ENCODE results near the gene HNRNPAB.
"Not testable (repeated sequence)": the region's sequence is repeated elsewhere in the genome, so short reads cannot be mapped to it uniquely, and the experiment has no call there.

The HNRNPAB gene

DNA sequence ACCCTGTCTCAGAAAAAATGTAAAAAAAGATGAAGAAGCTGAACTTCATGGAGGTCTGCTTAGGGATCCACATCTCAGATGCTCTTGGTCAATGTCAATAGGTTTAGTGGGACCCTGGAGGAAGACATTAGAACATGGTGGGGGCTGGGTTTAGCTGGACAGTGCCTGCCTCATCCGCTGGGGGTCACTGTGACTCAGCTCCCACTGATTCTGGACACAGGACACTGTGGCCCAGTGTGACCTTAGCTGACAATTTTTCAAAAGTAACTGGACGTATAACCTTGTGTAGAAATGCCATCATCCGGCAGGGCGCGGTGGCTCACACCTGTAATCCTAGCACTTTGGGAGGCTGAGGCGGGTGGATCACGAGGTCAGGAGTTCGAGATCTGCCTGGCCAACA is 7.3 kb upstream of the HNRNPAB start:
- DNase-seq (ENCODE audit: low read depth), result no peak

DNA sequence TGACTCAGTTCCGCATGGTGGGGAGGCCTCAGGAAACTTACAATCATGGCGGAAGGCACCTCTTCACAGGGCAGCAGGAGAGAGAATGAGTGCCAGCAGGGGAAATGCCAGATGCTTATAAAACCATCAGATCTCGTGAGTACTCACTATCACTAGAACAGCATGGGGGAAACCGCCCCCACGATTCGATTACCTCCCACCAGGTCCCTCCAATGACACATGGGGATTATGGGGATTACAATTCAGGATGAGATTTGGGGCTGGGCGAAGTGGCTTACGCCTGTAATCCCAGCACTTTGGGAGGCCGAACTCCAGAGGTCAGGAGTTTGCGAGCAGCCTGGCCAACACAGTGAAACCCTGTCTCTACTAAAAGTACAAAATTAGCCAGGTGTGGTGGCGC is 6.2 kb upstream of the HNRNPAB start:
- not testable (repeated sequence) for DNase-seq (ENCODE audit: low read depth)

DNA sequence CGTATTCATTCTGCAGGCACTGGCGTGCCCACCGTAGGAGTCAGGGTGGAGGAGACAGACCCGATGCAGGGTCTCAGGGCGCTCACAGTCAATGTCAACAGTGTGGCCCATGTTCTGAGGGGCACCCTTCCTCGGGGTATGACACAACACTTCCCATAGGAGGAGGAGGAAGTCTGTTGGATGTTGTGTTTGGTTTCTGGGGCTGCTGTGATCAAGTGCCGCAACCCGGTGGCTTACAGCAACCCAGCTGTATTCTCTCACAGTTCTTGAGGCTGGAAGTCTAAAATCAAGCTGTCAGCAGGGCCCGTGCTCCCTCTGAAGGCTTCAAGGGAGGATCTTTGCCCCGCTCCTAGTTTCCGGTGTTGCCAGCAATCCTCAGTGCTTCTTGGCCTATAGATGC is 5.6 kb upstream of the HNRNPAB start:
- no peak for DNase-seq (ENCODE audit: low read depth)

DNA sequence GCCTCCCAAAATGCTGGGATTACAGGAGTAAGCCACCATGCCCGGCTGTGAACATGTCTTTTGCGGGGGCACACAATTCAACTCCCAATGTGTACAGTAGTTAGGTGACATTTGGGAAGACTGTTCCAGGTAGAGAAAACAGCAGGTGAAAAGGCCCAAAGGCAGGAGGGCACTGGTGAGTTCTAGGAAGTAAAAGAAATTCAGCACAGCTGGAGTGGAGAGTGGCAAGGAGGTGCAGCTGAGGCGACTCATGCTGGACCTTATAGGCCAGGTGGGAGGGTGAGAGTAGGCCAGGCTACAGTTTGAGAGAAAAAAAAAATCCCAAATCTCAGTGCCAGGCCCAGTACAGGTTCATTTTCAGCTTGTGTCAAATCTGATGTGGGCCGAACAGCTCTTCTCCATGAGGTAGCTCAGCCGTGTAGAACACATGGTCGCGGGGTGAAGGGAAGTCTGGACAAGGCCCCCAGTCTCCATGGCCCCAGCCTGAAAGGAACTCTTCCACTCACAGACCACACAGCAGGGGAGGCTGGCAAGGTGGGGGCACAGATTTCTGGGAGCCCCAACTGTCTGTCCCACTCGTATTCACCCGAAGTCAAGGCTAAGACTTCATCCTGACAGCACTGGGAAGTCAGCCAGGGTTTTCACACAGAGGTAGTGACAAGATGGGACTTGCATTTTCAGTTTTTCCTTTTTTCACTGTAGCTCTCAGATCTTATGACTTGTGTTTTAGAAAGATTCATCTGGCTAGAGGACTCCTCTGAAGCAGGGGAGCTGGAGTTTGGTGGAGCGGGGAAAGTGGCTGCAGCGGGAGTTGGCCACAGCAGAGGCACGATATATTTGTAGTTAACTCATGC is 4.5 kb upstream of the HNRNPAB start:
- DNase-seq (ENCODE audit: low read depth), result no peak

DNA sequence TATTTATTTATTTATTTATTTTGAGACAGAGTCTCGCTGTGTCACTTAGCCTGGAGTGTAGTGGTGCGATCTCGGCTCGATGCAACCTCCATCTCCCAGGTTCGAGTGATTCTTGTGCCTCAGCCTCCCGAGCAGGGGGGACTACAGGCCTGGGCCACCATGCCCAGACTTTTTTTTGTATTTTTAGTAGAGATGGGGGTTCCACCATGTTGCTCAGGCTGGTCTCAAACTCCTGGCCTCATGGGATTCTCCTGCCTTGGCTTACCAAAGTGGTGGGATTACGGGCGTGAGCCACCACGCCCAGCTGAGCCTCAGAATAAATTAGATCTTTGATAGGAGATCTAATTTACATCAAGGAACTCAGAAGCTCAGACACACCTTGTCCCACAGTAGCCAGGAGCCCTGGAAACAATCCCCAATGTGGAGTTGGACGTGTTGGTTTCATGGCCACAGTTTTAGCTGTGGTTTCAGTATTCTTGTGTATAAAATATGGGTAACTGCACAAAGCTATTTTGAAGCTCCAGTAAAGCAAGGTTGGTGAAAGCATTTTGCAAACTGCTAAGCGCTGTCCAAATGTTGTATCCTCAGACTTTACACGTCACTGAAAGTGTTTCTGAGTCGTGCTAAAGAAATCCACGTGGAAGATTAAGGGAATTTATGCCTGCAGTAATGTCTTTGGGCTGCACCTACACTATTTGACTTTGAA is 3.0 kb upstream of the HNRNPAB start:
- DNase-seq (ENCODE audit: low read depth), result no peak

- no peak for DNase-seq (ENCODE audit: low read depth)
These were observed 2.5 kb upstream of the HNRNPAB start for GRCh38 chr5:178201927-178202235.

- no peak for DNase-seq (ENCODE audit: low read depth)
These were observed 1.8 kb upstream of the HNRNPAB start for GRCh38 chr5:178202541-178202940.

GRCh38 chr5:178203670-178204181 is 607 bp upstream of the HNRNPAB start:
- DNase-seq (ENCODE audit: low read depth), result no peak

- DNase-seq (ENCODE audit: low read depth), result peak; percentile 55
These were observed 809 bp downstream of the HNRNPAB start for GRCh38 chr5:178204935-178205748.

GRCh38 chr5:178205749-178206047 is 1.4 kb downstream of the HNRNPAB start:
- DNase-seq (ENCODE audit: low read depth), result no peak

DNA sequence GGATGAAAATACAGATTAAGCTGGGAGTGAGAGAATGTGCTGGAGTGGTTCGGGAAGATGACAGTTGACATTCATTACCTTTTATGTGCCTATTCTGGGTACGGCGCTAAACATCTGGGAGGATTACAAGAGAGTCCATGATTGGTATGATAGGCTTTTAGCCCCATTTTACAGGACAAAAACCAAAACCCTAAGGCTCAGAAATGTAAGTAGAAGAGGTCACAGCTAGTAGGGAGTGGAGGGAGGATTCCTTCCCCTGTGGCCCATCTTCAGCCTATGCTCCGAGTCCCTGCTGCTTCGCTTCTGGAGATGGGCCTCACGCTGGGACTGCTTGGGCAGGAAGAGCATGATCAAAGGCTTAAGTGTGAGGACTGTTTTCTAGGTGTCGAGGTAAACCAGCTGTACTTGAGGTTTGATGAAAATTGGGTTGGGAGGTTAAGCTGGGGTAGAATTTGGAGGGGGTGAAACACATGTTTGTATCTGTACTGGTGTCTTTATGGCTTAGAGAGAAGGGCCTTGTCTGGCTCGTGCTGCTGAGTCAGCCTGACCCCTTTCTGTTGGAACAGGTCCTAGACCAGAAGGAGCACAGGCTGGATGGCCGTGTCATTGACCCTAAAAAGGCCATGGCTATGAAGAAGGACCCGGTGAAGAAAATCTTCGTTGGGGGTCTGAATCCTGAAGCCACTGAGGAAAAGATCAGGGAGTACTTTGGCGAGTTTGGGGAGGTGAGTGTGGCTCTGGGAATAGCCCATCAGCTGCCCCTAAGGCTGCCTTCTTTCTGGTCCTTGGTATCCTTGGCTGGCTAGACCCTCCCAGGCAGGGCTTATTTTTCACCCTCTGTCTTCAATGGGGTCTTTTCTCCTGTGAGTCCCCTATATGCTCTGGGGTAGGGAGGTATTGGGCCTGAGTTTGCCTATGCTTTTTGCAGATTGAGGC is 2.1 kb downstream of the HNRNPAB start:
- no peak for DNase-seq (ENCODE audit: low read depth)

- no peak for DNase-seq (ENCODE audit: low read depth)
These were observed 3.0 kb downstream of the HNRNPAB start for GRCh38 chr5:178207183-178207916.

- DNase-seq (ENCODE audit: low read depth), result no peak
These were observed 3.6 kb downstream of the HNRNPAB start for GRCh38 chr5:178207917-178208280.

GRCh38 chr5:178208540-178209227 is 4.4 kb downstream of the HNRNPAB start:
- no peak for DNase-seq (ENCODE audit: low read depth)

DNA sequence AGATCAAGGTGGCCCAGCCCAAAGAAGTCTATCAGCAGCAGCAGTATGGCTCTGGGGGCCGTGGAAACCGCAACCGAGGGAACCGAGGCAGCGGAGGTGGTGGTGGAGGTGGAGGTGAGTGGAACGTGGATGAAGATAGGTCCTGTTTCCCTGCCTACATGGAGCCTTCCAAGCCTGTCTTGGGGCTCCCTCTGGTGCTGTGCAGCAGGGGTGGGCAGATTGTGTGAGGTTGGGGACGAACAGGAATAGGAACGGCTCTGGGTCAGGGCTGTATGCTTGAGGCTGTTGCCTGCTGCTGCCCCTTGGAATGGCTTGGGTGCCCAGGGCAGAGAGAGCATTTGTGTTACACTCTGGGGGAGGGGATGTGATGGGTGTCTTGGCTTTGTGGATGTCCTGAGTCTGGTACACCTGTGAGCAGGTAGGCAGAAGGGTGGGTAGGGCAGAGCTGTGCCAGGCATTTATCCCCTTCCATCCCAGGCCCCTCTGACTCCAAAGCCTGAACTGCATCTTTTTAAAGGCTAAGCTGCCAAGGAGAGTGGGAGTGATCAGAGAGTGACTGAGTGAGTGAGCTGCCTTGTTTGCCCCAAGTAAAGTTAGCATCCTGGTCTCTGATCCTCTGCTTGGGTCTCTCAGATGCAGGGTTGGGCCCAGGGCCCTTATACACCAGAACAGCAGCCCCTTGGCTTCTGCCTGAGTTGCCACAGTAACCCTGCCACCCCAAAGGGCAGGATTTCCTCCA is 5.2 kb downstream of the HNRNPAB start:
- DNase-seq (ENCODE audit: low read depth), result no peak

DNA sequence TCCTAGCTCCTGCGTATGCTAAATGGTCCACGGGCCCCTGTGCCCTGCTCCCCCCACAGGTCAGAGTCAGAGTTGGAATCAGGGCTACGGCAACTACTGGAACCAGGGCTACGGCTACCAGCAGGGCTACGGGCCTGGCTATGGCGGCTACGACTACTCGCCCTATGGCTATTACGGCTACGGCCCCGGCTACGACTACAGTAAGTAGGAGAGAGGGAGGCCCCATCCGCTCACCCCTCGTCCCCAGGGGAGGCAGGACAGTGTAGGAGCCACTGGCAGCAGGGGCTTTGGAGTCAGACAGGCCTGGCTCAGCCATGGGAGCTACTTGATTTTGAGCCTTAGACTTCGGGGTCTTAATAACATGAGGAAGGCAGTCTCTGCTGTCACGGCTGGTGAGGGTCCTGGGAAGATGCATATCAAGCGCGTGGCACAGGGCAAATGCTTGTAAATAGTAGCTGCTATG is 5.8 kb downstream of the HNRNPAB start:
- DNase-seq (ENCODE audit: low read depth), result no peak

- DNase-seq (ENCODE audit: low read depth), result no peak
These were observed 6.4 kb downstream of the HNRNPAB start for GRCh38 chr5:178210686-178211085.

DNA sequence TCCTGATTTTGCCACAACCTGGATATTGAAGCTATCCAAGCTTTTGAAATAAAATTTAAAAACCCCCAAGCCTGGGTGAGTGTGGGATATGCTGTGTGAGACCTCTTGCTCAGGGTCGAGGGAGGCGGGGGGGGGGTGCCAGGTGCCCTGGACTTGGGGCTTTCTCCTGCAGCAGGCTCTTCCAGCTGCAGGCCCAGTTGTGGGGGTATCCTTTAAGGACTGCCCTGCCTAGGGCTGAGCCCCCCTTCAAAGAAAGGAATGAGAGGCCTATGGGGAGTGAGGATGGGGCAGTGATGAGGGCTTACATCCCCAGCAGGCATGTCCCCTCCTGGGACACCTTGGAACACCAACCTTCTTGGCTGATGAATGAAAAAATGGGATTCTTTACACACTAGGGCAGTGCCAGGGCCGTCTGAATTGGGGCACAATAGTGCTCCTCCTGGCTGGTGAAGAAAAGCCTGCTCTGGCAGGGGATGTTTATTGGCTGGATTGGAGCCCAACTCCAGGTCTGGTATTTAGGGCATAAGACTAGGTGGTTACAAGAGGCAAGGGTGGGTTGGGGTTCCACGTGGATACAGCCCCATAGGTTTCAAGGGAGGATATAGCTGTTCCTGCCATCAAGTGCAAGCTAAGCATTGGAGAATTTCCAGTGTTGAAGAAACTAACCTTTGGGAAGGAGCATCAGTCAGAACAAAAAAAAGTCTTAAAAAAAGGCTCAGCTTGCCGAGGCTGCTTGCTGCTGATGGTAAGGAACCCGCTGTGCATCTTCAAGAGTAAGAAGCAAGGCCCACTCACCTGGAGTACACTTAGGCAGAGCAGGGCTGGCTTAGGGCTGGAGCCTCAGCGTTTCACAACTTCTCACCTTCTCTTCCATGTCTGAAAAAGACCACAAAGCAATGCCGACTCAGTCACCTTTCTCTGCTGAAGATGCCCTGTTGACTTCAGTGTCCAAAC is 7.0 kb downstream of the HNRNPAB start:
- no peak for DNase-seq (ENCODE audit: low read depth)
